Activated CD8-positive, alpha-beta T cell treated with anti-CD3 and anti-CD28 coated beads, Interleukin-2, amount 10 ng/mL, durations not matched to agents 7 days and 5 days (primary cell): Measurements from ENCODE around the gene FGD6. TPM values are rescaled to one million over a fixed set of nuclear protein-coding genes. Genes with fewer than 3 reads are reported as not detected.
"Not testable (repeated sequence)": the region's sequence is repeated elsewhere in the genome, so short reads cannot be mapped to it uniquely, and the experiment has no call there.

Experiments used
- ATAC-seq: fragments of 150-1000 bp; cut with Tn5 transposase; one replicate; pipeline ENCODE4 v1.10.0; 2021; ENCODE audit warnings: moderate library complexity
- CTCF ChIA-PET: fragments of 350-600 bp; sonication (Branson Sonifier 250); formaldehyde crosslinking; loops from one replicate; lab custom pipeline; 2021; ENCODE audit warnings: antibody characterized with exemption; lab: Charles Lee
- POLR2A ChIA-PET: fragments of 350-600 bp; sonication (Branson Sonifier 250); formaldehyde crosslinking; loops from one replicate; lab custom pipeline; 2021; ENCODE audit warnings: antibody characterized with exemption; lab: Charles Lee
- DNase-seq: peaks from one replicate; pipeline ENCODE4 v3.0.0-alpha.2; 2020
- H3K27ac Mint-ChIP-seq: one replicate; pipeline ENCODE4 v1.8.0; 2021; ENCODE audit warnings: mild to moderate bottlenecking, mixed read lengths
- H3K27me3 Mint-ChIP-seq: one replicate; pipeline ENCODE4 v1.8.0; 2021; ENCODE audit warnings: low read depth, mixed read lengths
- H3K36me3 Mint-ChIP-seq: one replicate; pipeline ENCODE4 v1.8.0; 2021; ENCODE audit warnings: low read depth, mixed read lengths
- H3K4me1 Mint-ChIP-seq: one replicate; pipeline ENCODE4 v1.8.0; 2021; ENCODE audit warnings: low read depth, mixed read lengths
- H3K4me3 Mint-ChIP-seq: one replicate; pipeline ENCODE4 v1.8.0; 2021; ENCODE audit warnings: mild to moderate bottlenecking, mixed read lengths
- H3K9me3 Mint-ChIP-seq: one replicate; pipeline ENCODE4 v1.8.0; 2022; ENCODE audit warnings: mixed read lengths; ENCODE audit not compliant: insufficient read depth
- total RNA-seq, 2 experiments: library from RNA; stranded (reverse); gene quantifications; one replicate each; pipeline ENCODE4 v1.2.3, GENCODE V29; 2021

The FGD6 gene
- total RNA-seq, 2 experiments from 2014 or later = 0.50 to 0.70 TPM

- POLR2A ChIA-PET = no interaction called here
- Mint-ChIP-seq H3K4me1 (no peaks in the 10 kb centered on the region), H3K36me3 (no peaks in the 10 kb centered on the region), H3K4me3 (no peak overlapping the region), H3K9me3 (no peaks in the 10 kb centered on the region), H3K27me3 (peaks cover 2% of the 10 kb centered on the region), H3K27ac (no peak overlapping the region)
- DNase-seq = no peak
- CTCF ChIA-PET = no interaction called here
- ATAC-seq = no peak
These were observed 13.7 kb downstream of the FGD6 start for GRCh38 chr12:95203487-95204030.

- Mint-ChIP-seq H3K36me3 (no peaks in the 10 kb centered on the region), H3K27ac (no peak overlapping the region), H3K9me3 (no peaks in the 10 kb centered on the region), H3K4me3 (no peak overlapping the region), H3K27me3 (peaks cover 2% of the 10 kb centered on the region), H3K4me1 (no peaks in the 10 kb centered on the region)
- no peak for ATAC-seq
- ChIA-PET CTCF (interaction anchor here (1.1 to 1.8 kb wide), 2 partner anchors 7 to 9 kb away, joined by 3 to 9 read pairs; no protein-coding TSS in a partner anchor), POLR2A (no interaction called here)
- no peak for DNase-seq
These were observed 14.4 kb downstream of the FGD6 start for GRCh38 chr12:95202691-95203486.

GRCh38 chr12:95201056-95201670 lies 16.1 kb downstream of the FGD6 start:
- no peaks in the 10 kb centered on the region for H3K4me1 Mint-ChIP-seq
- no peak overlapping the region for H3K4me3 Mint-ChIP-seq
- H3K9me3 Mint-ChIP-seq = no peaks in the 10 kb centered on the region

GRCh38 chr12:95200128-95200894 lies 17.0 kb downstream of the FGD6 start:
- H3K9me3 Mint-ChIP-seq = no peaks in the 10 kb centered on the region
- no peaks in the 10 kb centered on the region for H3K36me3 Mint-ChIP-seq
- H3K27ac Mint-ChIP-seq = no peak overlapping the region
- ChIA-PET CTCF (no interaction called here), POLR2A (no interaction called here)
- no peaks in the 10 kb centered on the region for H3K4me1 Mint-ChIP-seq
- DNase-seq (no peak), ATAC-seq (no peak)
- H3K27me3 Mint-ChIP-seq = peaks cover 5% of the 10 kb centered on the region
- H3K4me3 Mint-ChIP-seq = no peak overlapping the region

More at GRCh38 chr12:95201056-95201670, 16.1 kb downstream of the FGD6 start:
- no peak for ATAC-seq
- Mint-ChIP-seq H3K27ac (no peak overlapping the region), H3K27me3 (peaks cover 5% of the 10 kb centered on the region), H3K36me3 (no peaks in the 10 kb centered on the region)
- no peak for DNase-seq
- ChIA-PET POLR2A (no interaction called here), CTCF (interaction anchor here (1.8 kb wide), 1 partner anchor 9 kb away, joined by 9 read pairs; no protein-coding TSS in a partner anchor)

- CTCF ChIA-PET = no interaction called here
These were observed 18.4 kb downstream of the FGD6 start for GRCh38 chr12:95198914-95199313.

GRCh38 chr12:95197636-95198035 lies 19.6 kb downstream of the FGD6 start:
- peaks cover 4% of the 10 kb centered on the region for H3K27me3 Mint-ChIP-seq
- no peak for ATAC-seq
- H3K9me3 Mint-ChIP-seq = no peaks in the 10 kb centered on the region
- H3K4me3 Mint-ChIP-seq = no peak overlapping the region
- H3K27ac Mint-ChIP-seq = no peak overlapping the region
- ChIA-PET CTCF (interaction anchor here (1.0 kb wide), 1 partner anchor 18 kb away, joined by 3 read pairs; no protein-coding TSS in a partner anchor), POLR2A (no interaction called here)
- H3K4me1 Mint-ChIP-seq = no peaks in the 10 kb centered on the region
- no peaks in the 10 kb centered on the region for H3K36me3 Mint-ChIP-seq
- DNase-seq = no peak

More at GRCh38 chr12:95198914-95199313, 18.4 kb downstream of the FGD6 start:
- no peak for ATAC-seq
- Mint-ChIP-seq H3K27me3 (peaks cover 5% of the 10 kb centered on the region), H3K4me1 (no peaks in the 10 kb centered on the region), H3K9me3 (no peaks in the 10 kb centered on the region), H3K27ac (no peak overlapping the region), H3K36me3 (no peaks in the 10 kb centered on the region), H3K4me3 (no peak overlapping the region)
- POLR2A ChIA-PET = no interaction called here
- DNase-seq = no peak

GRCh38 chr12:95196875-95197569 lies 20.2 kb downstream of the FGD6 start:
- H3K9me3 Mint-ChIP-seq, H3K4me1 Mint-ChIP-seq, POLR2A ChIA-PET, DNase-seq, H3K27ac Mint-ChIP-seq, H3K4me3 Mint-ChIP-seq, ATAC-seq, H3K27me3 Mint-ChIP-seq, H3K36me3 Mint-ChIP-seq: not testable (repeated sequence)
- CTCF ChIA-PET = interaction anchor here (1.0 kb wide), 1 partner anchor 19 kb away, joined by 3 read pairs; no protein-coding TSS in a partner anchor

- no peaks in the 10 kb centered on the region for H3K9me3 Mint-ChIP-seq
- no peak for ATAC-seq
- no peaks in the 10 kb centered on the region for H3K4me1 Mint-ChIP-seq
- no peak overlapping the region for H3K27ac Mint-ChIP-seq
- CTCF ChIA-PET = no interaction called here
- no peak overlapping the region for H3K4me3 Mint-ChIP-seq
- no peak for DNase-seq
- POLR2A ChIA-PET = no interaction called here
- peaks cover 7% of the 10 kb centered on the region for H3K27me3 Mint-ChIP-seq
- no peaks in the 10 kb centered on the region for H3K36me3 Mint-ChIP-seq
These were observed 22.1 kb downstream of the FGD6 start for GRCh38 chr12:95195122-95195521.

- Mint-ChIP-seq H3K36me3 (no peaks in the 10 kb centered on the region), H3K4me1 (no peaks in the 10 kb centered on the region), H3K27me3 (peaks cover 7% of the 10 kb centered on the region), H3K4me3 (no peak overlapping the region), H3K27ac (no peak overlapping the region), H3K9me3 (no peaks in the 10 kb centered on the region)
- CTCF ChIA-PET = no interaction called here
- no peak for ATAC-seq
- DNase-seq = no peak
- POLR2A ChIA-PET = no interaction called here
These were observed 24.1 kb downstream of the FGD6 start for GRCh38 chr12:95193139-95193538.

- POLR2A ChIA-PET = no interaction called here
- Mint-ChIP-seq H3K4me1 (no peaks in the 10 kb centered on the region), H3K4me3 (no peak overlapping the region), H3K9me3 (no peaks in the 10 kb centered on the region), H3K36me3 (no peaks in the 10 kb centered on the region), H3K27ac (no peak overlapping the region), H3K27me3 (peaks cover 4% of the 10 kb centered on the region)
- ATAC-seq = no peak
- DNase-seq = no peak
- CTCF ChIA-PET = no interaction called here
These were observed 25.0 kb downstream of the FGD6 start for GRCh38 chr12:95192271-95192670.

- H3K27ac Mint-ChIP-seq = no peak overlapping the region
- H3K27me3 Mint-ChIP-seq = peaks cover 4% of the 10 kb centered on the region
These were observed 26.1 kb downstream of the FGD6 start for GRCh38 chr12:95191060-95191696.

More at GRCh38 chr12:95191060-95191696, 26.1 kb downstream of the FGD6 start:
- no peak for DNase-seq
- Mint-ChIP-seq H3K4me1 (no peaks in the 10 kb centered on the region), H3K9me3 (no peaks in the 10 kb centered on the region), H3K4me3 (no peak overlapping the region), H3K36me3 (no peaks in the 10 kb centered on the region)
- POLR2A ChIA-PET = no interaction called here
- ATAC-seq = no peak
- CTCF ChIA-PET = no interaction called here
